Fibroblast of villous mesenchyme (primary cell): ENCODE measurements around the gene LRRC71. TPM values are rescaled to one million over a fixed set of nuclear protein-coding genes. Genes with fewer than 3 reads are reported as not detected.
A peak's percentile ranks its signal among the peaks of the same experiment; 100 is the strongest.
"Not testable (repeated sequence)": the region's sequence is repeated elsewhere in the genome, so short reads cannot be mapped to it uniquely, and the experiment has no call there.

Source experiments
- DNase-seq: peaks from one replicate; pipeline ENCODE4 v3.0.0-alpha.2; 2010; ENCODE audit warnings: low read depth
- H3K4me3 ChIP-seq: 2 replicates; pipeline ENCODE4 v1.5.1; 2011; ENCODE audit warnings: low read depth, mild to moderate bottlenecking, low read length
- CTCF ChIP-seq: IDR thresholded peaks from 2 replicates; pipeline ENCODE4 v1.5.1; 2012; ENCODE audit warnings: low read depth, mild to moderate bottlenecking, low read length; ENCODE audit not compliant: insufficient read depth
- total RNA-seq: library from RNA; depleted of rRNA; stranded (reverse); fragments of >200 nt; gene quantifications from 2 replicates; pipeline ENCODE4 v1.2.3, GENCODE V29; 2012

The LRRC71 gene
- total RNA-seq, 1 donor: not detected

GRCh38 chr1:156926175-156926574 lies 5.7 kb downstream of the LRRC71 start:
- no peak overlapping the region for H3K4me3 ChIP-seq
- DNase-seq: peak; percentile 45
- no peak for TF ChIP-seq CTCF

- DNase-seq, H3K4me3 ChIP-seq: not testable (repeated sequence)
Measured at GRCh38 chr1:156926695-156927094, 6.3 kb downstream of the LRRC71 start.

GRCh38 chr1:156927215-156928042 lies 7.0 kb downstream of the LRRC71 start:
- peak overlapping the region; percentile 51 for H3K4me3 ChIP-seq
- peak; percentile 75 for TF ChIP-seq CTCF
- DNase-seq: peak; percentile 71

- no peak for DNase-seq
- TF ChIP-seq CTCF: no peak
Measured at GRCh38 chr1:156928043-156928602, 7.7 kb downstream of the LRRC71 start.

GRCh38 chr1:156929596-156930238 lies 9.3 kb downstream of the LRRC71 start:
- H3K4me3 ChIP-seq: no peak overlapping the region
- TF ChIP-seq CTCF: no peak
- DNase-seq: no peak

More at GRCh38 chr1:156928043-156928602, 7.7 kb downstream of the LRRC71 start:
- no peak overlapping the region for H3K4me3 ChIP-seq

GRCh38 chr1:156930483-156930882 lies 10.1 kb downstream of the LRRC71 start:
- no peak for DNase-seq
- TF ChIP-seq CTCF: no peak
- H3K4me3 ChIP-seq: no peak overlapping the region
